Measurements from ENCODE around the gene MEIS2. TPM values are rescaled to one million over a fixed set of nuclear protein-coding genes. Genes with fewer than 3 reads are reported as not detected.
A peak's percentile ranks its signal among the peaks of the same experiment; 100 is the strongest.

Gene MEIS2
- total and polyA plus RNA-seq, 2 experiments from 2014 or later = 224 to 432 TPM

- H3K27ac ChIP-seq = peak overlapping the region; percentile 96
- TF ChIP-seq CTCF (IDR thresholded peaks at IDR 0.05; ENCODE audit: low read depth, low read length) = no peak
- peak in 1 of 2 donors; percentile 68 for DNase-seq (ENCODE audit: low read depth in 1 of 2, low spot score in 1 of 2)
- H3K4me1 ChIP-seq (ENCODE audit: low read depth) = peaks cover 45% of the 10 kb centered on the region
- H3K9me3 ChIP-seq (ENCODE audit: low read depth) = no peaks in the 10 kb centered on the region
- H3K36me3 ChIP-seq = peaks cover 72% of the 10 kb centered on the region
- H3K4me3 ChIP-seq = peak overlapping the region; percentile 1
- no peaks in the 10 kb centered on the region for H3K27me3 ChIP-seq
These were observed 41.9 kb downstream of the MEIS2 start for GRCh38 chr15:37058316-37058985.

GRCh38 chr15:37057831-37058230, 42.5 kb downstream of the MEIS2 start:
- DNase-seq (ENCODE audit: low read depth in 1 of 2, low spot score in 1 of 2) = no peak
- H3K4me3 ChIP-seq = no peak overlapping the region
- H3K27ac ChIP-seq = peak overlapping the region; percentile 96

GRCh38 chr15:37057256-37057655, 43.1 kb downstream of the MEIS2 start:
- Histone ChIP-seq H3K27me3 (no peaks in the 10 kb centered on the region), H3K4me3 (no peak overlapping the region), H3K9me3 (ENCODE audit: low read depth) (no peaks in the 10 kb centered on the region), H3K27ac (peak overlapping the region; percentile 96), H3K4me1 (ENCODE audit: low read depth) (peaks cover 47% of the 10 kb centered on the region), H3K36me3 (peaks cover 71% of the 10 kb centered on the region)
- TF ChIP-seq CTCF (IDR thresholded peaks at IDR 0.05; ENCODE audit: low read depth, low read length) = no peak
- no peak for DNase-seq (ENCODE audit: low read depth in 1 of 2, low spot score in 1 of 2)

More at GRCh38 chr15:37057831-37058230, 42.5 kb downstream of the MEIS2 start:
- Histone ChIP-seq H3K4me1 (ENCODE audit: low read depth) (peaks cover 47% of the 10 kb centered on the region), H3K36me3 (peaks cover 71% of the 10 kb centered on the region), H3K27me3 (no peaks in the 10 kb centered on the region), H3K9me3 (ENCODE audit: low read depth) (no peaks in the 10 kb centered on the region)
- TF ChIP-seq CTCF (IDR thresholded peaks at IDR 0.05; ENCODE audit: low read depth, low read length) = no peak

GRCh38 chr15:37056177-37057121, 43.9 kb downstream of the MEIS2 start:
- no peaks in the 10 kb centered on the region for H3K27me3 ChIP-seq
- H3K9me3 ChIP-seq (ENCODE audit: low read depth) = no peaks in the 10 kb centered on the region
- H3K4me1 ChIP-seq (ENCODE audit: low read depth) = peaks cover 47% of the 10 kb centered on the region
- no peak for TF ChIP-seq CTCF (IDR thresholded peaks at IDR 0.05; ENCODE audit: low read depth, low read length)
- H3K27ac ChIP-seq = peak overlapping the region; percentile 96
- no peak overlapping the region for H3K4me3 ChIP-seq
- peaks cover 73% of the 10 kb centered on the region for H3K36me3 ChIP-seq
- peak in 1 of 2 donors; percentile 69 for DNase-seq (ENCODE audit: low read depth in 1 of 2, low spot score in 1 of 2)

- no peak overlapping the region for H3K4me3 ChIP-seq
- peaks cover 68% of the 10 kb centered on the region for H3K36me3 ChIP-seq
- H3K27ac ChIP-seq = peak overlapping the region; percentile 96
- no peaks in the 10 kb centered on the region for H3K9me3 ChIP-seq (ENCODE audit: low read depth)
- H3K4me1 ChIP-seq (ENCODE audit: low read depth) = peaks cover 47% of the 10 kb centered on the region
- H3K27me3 ChIP-seq = no peaks in the 10 kb centered on the region
- no peak for DNase-seq (ENCODE audit: low read depth in 1 of 2, low spot score in 1 of 2)
- no peak for TF ChIP-seq CTCF (IDR thresholded peaks at IDR 0.05; ENCODE audit: low read depth, low read length)
These were observed 44.9 kb downstream of the MEIS2 start for GRCh38 chr15:37055481-37055880.
